Globus pallidus (tissue), 1 donor: Measurements from ENCODE around the gene TNFRSF25.
"Not testable (repeated sequence)": the region's sequence is repeated elsewhere in the genome, so short reads cannot be mapped to it uniquely, and the experiment has no call there.

Experiments
- DNase-seq: peaks from one replicate; pipeline ENCODE4 v3.0.0-alpha.2; 2015; ENCODE audit warnings: low spot score

Gene TNFRSF25

GRCh38 chr1:6453895-6454855 lies 11.8 kb downstream of the TNFRSF25 start:
- not testable (repeated sequence) for DNase-seq

- DNase-seq = no peak
These were observed 15.0 kb downstream of the TNFRSF25 start for GRCh38 chr1:6450943-6451373.

- DNase-seq = not testable (repeated sequence)
These were observed 15.5 kb downstream of the TNFRSF25 start for GRCh38 chr1:6450486-6450885.

GRCh38 chr1:6450005-6450450 lies 15.9 kb downstream of the TNFRSF25 start:
- no peak for DNase-seq

DNA sequence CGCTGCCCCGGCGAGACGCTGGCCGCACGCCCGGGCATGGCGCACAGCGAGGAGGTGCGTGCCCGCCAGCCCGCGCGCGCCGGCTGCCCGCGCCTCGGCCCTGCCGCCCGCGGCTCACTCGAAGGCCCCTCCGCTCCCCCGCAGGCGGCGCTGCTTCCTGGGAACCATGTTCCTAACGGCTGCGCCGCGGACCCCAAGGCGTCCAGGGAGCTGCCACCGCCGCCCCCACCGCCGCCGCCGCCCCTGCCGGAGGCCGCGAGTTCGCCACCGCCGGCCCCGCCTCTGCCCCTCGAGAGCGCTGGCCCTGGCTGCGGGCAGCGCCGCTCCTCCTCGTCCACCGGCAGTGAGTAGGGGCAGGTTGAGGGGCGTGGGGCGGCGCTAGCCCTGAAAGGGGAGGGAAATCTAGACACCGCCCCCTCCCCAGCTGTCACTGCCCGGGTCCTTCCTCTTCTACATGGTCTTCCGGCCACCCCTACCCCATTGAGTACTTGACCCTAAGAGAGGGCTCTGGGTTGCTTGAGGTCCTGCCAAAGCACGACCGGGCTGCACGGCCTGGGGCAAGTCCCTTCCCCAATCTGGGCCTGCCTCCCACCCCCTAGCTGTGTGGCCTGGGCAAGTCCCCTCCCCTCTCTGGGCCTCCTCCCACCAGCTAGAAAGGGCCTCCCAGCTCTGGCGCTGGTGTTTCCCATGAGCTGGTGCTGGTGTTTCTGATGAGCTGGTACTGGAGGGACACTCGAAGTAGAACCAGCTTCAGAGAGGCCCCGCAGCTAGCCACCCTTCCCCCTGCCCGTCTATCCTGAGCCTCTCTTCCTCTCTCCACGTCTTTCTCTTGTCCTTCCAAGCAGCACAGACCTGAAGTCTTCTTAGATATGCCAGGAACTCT lies 17.0 kb downstream of the TNFRSF25 start:
- DNase-seq = no peak

- DNase-seq = peak; percentile 3
These were observed 17.9 kb downstream of the TNFRSF25 start for GRCh38 chr1:6447818-6448748.

- no peak for DNase-seq
These were observed 18.8 kb downstream of the TNFRSF25 start for GRCh38 chr1:6447016-6447817.

- no peak for DNase-seq
These were observed 19.3 kb downstream of the TNFRSF25 start for GRCh38 chr1:6446665-6447015.

DNA sequence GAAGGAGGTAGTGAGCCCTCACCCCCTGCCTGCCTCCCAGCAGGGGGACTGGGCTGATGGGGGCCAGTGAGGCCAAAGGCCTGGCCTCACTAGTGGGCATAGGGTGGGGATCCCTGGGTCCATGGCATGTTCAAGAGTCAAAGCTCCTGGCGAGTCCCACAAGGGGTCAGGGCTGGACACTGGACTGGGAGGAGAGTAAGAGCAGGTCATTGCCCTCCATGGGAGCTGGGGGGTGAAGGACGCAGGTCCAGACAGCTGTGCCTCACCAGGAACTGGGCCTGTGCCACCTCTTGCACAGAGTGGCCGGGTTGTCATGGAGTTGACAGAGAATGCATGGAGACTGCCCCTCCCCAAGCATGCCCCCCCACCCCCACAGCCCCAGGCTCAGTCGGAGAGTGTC lies 20.0 kb downstream of the TNFRSF25 start:
- not testable (repeated sequence) for DNase-seq

GRCh38 chr1:6445062-6445763 lies 20.8 kb downstream of the TNFRSF25 start:
- DNase-seq = no peak

DNA sequence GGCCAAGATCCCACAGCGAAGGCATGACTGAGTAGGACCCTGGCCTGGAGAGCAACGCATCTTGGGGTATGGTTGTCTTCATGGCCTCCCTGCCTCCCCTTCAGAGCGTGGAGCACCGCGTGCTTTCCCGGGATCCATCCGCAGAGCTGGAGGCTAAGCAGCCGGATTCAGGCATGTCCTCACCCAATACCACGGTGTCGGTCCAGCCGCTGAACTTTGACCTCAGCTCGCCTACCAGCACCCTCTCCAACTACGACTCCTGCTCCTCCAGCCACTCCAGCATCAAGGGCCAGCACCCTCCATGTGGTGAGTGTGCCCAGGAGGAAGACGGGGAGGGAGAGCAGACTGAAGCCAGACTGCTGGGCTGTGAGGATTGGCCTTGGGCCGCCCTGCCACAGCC lies 21.6 kb downstream of the TNFRSF25 start:
- DNase-seq = no peak

DNA sequence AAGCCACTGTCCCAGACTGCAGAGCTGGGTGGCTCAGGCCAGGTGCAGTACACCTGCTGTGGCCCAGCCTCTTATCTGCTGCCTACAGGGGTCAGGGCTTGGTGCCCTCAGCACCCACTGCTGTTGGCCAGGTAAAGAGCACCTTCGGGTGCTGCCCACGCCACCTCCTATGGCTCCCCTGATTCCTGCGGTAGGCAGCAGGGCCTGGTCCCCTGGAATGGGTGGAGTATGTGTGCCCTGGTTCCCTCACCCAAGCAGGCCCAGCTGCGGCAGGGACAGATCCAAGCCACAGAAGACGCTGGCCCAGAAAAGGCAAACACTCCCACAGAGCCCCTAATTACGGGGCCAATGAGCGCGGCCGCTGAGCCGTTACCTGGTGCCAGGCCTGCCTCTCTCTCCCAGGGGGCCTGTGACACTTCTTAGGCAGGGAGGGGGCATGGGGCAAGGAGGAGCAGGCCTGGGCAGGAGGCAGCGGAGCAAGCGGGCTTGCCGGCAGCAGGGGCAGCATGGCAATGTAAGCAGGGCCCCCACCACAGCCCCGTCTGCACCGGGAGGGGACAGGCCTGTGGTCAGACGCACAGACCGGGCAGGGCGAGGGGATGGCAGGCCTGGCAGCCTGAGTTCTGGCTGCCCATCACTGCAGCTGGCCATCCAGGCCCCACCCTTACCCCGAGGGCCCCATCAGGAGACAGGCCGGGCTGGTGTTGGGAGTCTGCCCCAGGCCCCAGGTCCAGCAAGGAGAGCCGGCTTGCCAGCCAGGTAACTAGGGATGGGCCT lies 22.4 kb downstream of the TNFRSF25 start:
- no peak for DNase-seq

DNA sequence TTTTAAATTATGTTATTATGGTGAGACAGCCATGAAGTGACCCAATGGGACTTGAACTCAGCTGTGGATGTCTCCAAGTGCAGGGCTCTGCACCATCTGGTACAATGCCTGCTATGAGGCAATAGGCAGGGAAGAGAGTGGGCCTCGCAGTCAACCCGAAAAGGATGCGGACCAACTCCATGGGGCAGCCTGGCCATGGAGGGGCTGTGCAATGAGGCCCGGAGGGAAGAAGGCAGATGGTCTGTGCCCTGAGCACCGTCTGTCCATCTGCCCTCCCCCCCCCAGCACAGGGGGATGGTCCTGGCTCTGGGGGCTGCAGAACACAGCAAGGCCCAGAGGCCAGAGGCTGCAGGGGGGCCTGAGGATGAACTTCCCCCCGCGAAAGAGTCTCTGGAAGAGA lies 24.4 kb downstream of the TNFRSF25 start:
- DNase-seq = no peak

GRCh38 chr1:6440198-6441126 lies 25.5 kb downstream of the TNFRSF25 start:
- no peak for DNase-seq

DNA sequence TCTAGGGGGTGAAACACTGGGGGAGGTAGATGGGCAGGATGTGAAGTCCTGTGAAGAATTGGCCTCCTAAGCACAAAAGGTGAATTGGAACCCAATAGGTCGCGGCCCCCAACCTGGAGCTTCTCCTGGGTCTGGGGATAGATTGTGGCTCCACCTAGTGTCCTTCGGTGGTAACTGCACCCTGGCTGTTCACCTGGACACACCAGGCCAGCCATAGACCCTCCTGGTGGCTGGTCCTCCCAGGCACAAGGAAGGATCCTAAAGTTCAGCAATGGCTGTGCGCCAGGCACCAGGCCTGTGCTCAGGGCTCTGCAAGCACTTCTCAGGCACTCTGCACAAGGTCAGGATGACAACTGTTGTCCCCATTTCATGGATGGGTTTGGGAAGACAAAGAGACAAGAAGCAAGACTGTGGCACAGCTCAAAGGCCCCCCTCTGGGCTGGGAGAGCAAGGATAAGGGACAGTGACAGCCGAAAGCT lies 27.9 kb downstream of the TNFRSF25 start:
- DNase-seq = peak; percentile 29

DNA sequence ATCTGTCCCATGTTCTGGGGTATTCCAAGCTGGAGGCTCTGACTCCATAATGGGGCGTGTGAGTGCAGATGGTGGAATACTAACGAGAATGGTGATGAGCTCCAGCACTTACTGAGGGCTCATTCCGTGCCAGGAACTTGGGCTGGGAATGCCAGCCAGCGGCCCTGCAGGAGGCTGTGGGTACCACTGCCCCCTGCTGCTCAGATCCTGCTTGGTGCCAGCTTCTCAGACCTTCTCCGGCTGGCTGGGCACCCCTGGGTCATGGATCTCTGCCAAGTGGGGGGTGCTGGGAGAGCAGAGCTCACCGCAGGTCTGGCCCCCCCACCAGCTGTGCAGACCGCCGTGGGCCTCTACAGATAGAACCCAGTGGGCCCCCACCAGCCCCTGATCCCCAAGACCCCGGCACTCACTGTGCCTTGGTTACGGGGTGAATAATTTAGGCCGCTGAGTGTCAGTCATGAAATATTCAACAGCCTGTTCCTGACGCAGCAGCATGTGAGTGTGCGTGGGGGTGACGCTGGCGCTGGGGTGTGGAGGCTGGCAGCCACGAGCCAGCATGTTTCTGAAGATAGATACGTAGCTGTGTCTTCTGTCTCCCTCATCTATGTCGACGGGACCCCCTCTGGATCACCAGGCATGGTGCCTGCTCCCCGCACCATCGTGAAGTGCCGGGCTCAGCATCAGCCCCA lies 28.8 kb downstream of the TNFRSF25 start:
- DNase-seq = peak; percentile 59

- not testable (repeated sequence) for DNase-seq
These were observed 29.7 kb downstream of the TNFRSF25 start for GRCh38 chr1:6436277-6436676.
